Neuronal stem cell (in vitro differentiated cells): ENCODE data around the gene CYP19A1.

ENCODE experiments used
- DNase-seq: peaks from one replicate; pipeline ENCODE4 v3.0.0-alpha.2; 2013; ENCODE audit warnings: low spot score
- H2AFZ ChIP-seq: one replicate; pipeline ENCODE4 v1.6.1; 2013; ENCODE audit warnings: mild to moderate bottlenecking, low read length, inconsistent platforms
- H2AK5ac ChIP-seq: 2 replicates; pipeline ENCODE4 v1.6.1; 2013; ENCODE audit warnings: low read depth, mild to moderate bottlenecking, inconsistent platforms, low read length, moderate library complexity, mixed read lengths
- H2BK120ac ChIP-seq: 2 replicates; pipeline ENCODE4 v1.6.1; 2013; ENCODE audit warnings: low read depth, mild to moderate bottlenecking, inconsistent platforms, low read length, moderate library complexity, mixed read lengths
- H2BK12ac ChIP-seq: one replicate; pipeline ENCODE4 v1.6.1; 2013; ENCODE audit warnings: low read length, inconsistent platforms
- H2BK15ac ChIP-seq: 2 replicates; pipeline ENCODE4 v1.6.1; 2013; ENCODE audit warnings: mild to moderate bottlenecking, low read length, inconsistent platforms, mixed read lengths
- H2BK5ac ChIP-seq: one replicate; pipeline ENCODE4 v1.6.1; 2013; ENCODE audit warnings: inconsistent platforms, mild to moderate bottlenecking, low read length, moderate library complexity
- H3K14ac ChIP-seq: one replicate; pipeline ENCODE4 v1.6.1; 2013; ENCODE audit warnings: low read length, inconsistent platforms
- H3K18ac ChIP-seq: 2 replicates; pipeline ENCODE4 v1.6.1; 2013; ENCODE audit warnings: low read length, inconsistent platforms
- H3K23ac ChIP-seq: 2 replicates; pipeline ENCODE4 v1.6.1; 2013; ENCODE audit warnings: low read depth, mild to moderate bottlenecking, mixed read lengths, low read length, inconsistent platforms; ENCODE audit not compliant: poor library complexity
- H3K27ac ChIP-seq: replicated peaks from 3 replicates; pipeline ENCODE4 v1.5.1; 2013; ENCODE audit warnings: low read length, inconsistent platforms
- H3K27me3 ChIP-seq, 3 experiments: 2 replicates each; pipeline ENCODE4 v1.6.1; 2013; ENCODE audit warnings: low read length in 3 of 3, mild to moderate bottlenecking in 2 of 3, inconsistent platforms in 1 of 3, low read depth in 1 of 3, mixed read lengths in 1 of 3, moderate library complexity in 1 of 3; ENCODE audit not compliant: control insufficient read depth in 3 of 3, insufficient read depth in 3 of 3
- H3K36me3 ChIP-seq, 2 donors: replicated peaks in 1 of 2; 2 replicates each; pipeline ENCODE4 v1.6.1; 2013; ENCODE audit warnings: low read length in 2 of 2; ENCODE audit not compliant: control insufficient read depth in 2 of 2, insufficient read depth in 2 of 2
- H3K4ac ChIP-seq: 2 replicates; pipeline ENCODE4 v1.6.1; 2013; ENCODE audit warnings: inconsistent platforms, mild to moderate bottlenecking, low read length, moderate library complexity
- H3K4me1 ChIP-seq, 2 donors: 1 replicate in 1 of 2; 2 replicates in 1 of 2; pipeline ENCODE4 v1.6.1; 2013; ENCODE audit warnings: low read length in 2 of 2, low read depth in 1 of 2; ENCODE audit not compliant: control insufficient read depth in 2 of 2, insufficient read depth in 1 of 2
- H3K4me2 ChIP-seq: one replicate; pipeline ENCODE4 v1.6.1; 2013; ENCODE audit warnings: mild to moderate bottlenecking, low read length, inconsistent platforms; ENCODE audit not compliant: insufficient read depth, poor library complexity, severe bottlenecking
- H3K4me3 ChIP-seq, 2 donors: 2 replicates each; pipeline ENCODE4 v1.5.1; 2013; ENCODE audit warnings: low read length in 2 of 2, mild to moderate bottlenecking in 2 of 2, inconsistent platforms in 1 of 2, moderate library complexity in 1 of 2
- H3K79me1 ChIP-seq: one replicate; pipeline ENCODE4 v1.6.1; 2013; ENCODE audit warnings: low read depth, mild to moderate bottlenecking, inconsistent platforms, low read length, moderate library complexity
- H3K9ac ChIP-seq: one replicate; pipeline ENCODE4 v1.6.1; 2013; ENCODE audit warnings: mild to moderate bottlenecking, low read depth, low read length, inconsistent platforms; ENCODE audit not compliant: poor library complexity
- H3K9me3 ChIP-seq, 2 donors: replicated peaks in 1 of 2; 2 replicates each; pipeline versions ENCODE3 to v1.6.1; 2013; ENCODE audit warnings: low read length in 2 of 2, mild to moderate bottlenecking in 2 of 2, inconsistent platforms in 1 of 2, low read depth in 1 of 2, mixed read lengths in 1 of 2, moderate library complexity in 1 of 2; ENCODE audit not compliant: control insufficient read depth in 2 of 2, insufficient read depth in 1 of 2
- H4K8ac ChIP-seq: one replicate; pipeline ENCODE4 v1.6.1; 2013; ENCODE audit warnings: low read depth, mild to moderate bottlenecking, inconsistent platforms, low read length, moderate library complexity
- H4K91ac ChIP-seq: one replicate; pipeline ENCODE4 v1.6.1; 2013; ENCODE audit warnings: low read length, low read depth, mild to moderate bottlenecking, inconsistent platforms; ENCODE audit not compliant: poor library complexity
- WGBS, 2 donors: extraction: QIAGEN DNeasy Blood & Tissue Kit; methylation state at CpG; one replicate each; pipeline ENCODE4 v1.1.7; 2013; ENCODE audit warnings: missing lambda C conversion rate in 2 of 2, mixed read lengths in 1 of 2; ENCODE audit not compliant: insufficient read length in 2 of 2, insufficient replicate concordance in 1 of 2; ENCODE audit errors: extremely low coverage in 2 of 2; 5-methylcytosine and 5-hydroxymethylcytosine counted together

Gene CYP19A1

GRCh38 chr15:51322621-51323296 is 15.6 kb downstream of the CYP19A1 start:
- no peak for DNase-seq
- no peaks in the 10 kb centered on the region for H3K36me3 ChIP-seq
- WGBS, 2 donors = no CpG with 5 or more reads among the region's 1 CpG
- no peak overlapping the region for H3K4me3 ChIP-seq
- H4K8ac ChIP-seq = no peak overlapping the region
- H3K23ac ChIP-seq = no peak overlapping the region
- no peak overlapping the region for H3K18ac ChIP-seq
- no peak overlapping the region for H3K9ac ChIP-seq
- H2AFZ ChIP-seq = no peak overlapping the region
- peaks cover 0 to 2% of the 10 kb centered on the region in 2 donors for H3K4me1 ChIP-seq
- no peak overlapping the region for H3K4me2 ChIP-seq
- H2AK5ac ChIP-seq = no peak overlapping the region
- H4K91ac ChIP-seq = no peak overlapping the region
- no peaks in the 10 kb centered on the region for H3K9me3 ChIP-seq
- no peak overlapping the region for H2BK120ac ChIP-seq
- no peak overlapping the region for H2BK15ac ChIP-seq
- no peaks in the 10 kb centered on the region for H3K27me3 ChIP-seq
- no peak overlapping the region for H2BK5ac ChIP-seq
- H2BK12ac ChIP-seq = no peak overlapping the region
- no peak overlapping the region for H3K4ac ChIP-seq
- no peak overlapping the region for H3K27ac ChIP-seq
- H3K79me1 ChIP-seq = no peaks in the 10 kb centered on the region
- H3K14ac ChIP-seq = no peak overlapping the region

- no peak overlapping the region for H2AFZ ChIP-seq
- H3K18ac ChIP-seq = no peak overlapping the region
- no peaks in the 10 kb centered on the region for H3K27me3 ChIP-seq
- H3K79me1 ChIP-seq = no peaks in the 10 kb centered on the region
- no peak overlapping the region for H2BK15ac ChIP-seq
- H3K4ac ChIP-seq = no peak overlapping the region
- no peaks in the 10 kb centered on the region for H3K9me3 ChIP-seq
- peaks cover 0 to 2% of the 10 kb centered on the region in 2 donors for H3K4me1 ChIP-seq
- no peak overlapping the region for H2BK12ac ChIP-seq
- DNase-seq = no peak
- WGBS, 2 donors = no CpG with 5 or more reads among the region's 4 CpGs
- H4K8ac ChIP-seq = no peak overlapping the region
- no peak overlapping the region for H3K4me3 ChIP-seq
- no peak overlapping the region for H3K9ac ChIP-seq
- no peak overlapping the region for H3K27ac ChIP-seq
- no peaks in the 10 kb centered on the region for H3K36me3 ChIP-seq
- no peak overlapping the region for H4K91ac ChIP-seq
- no peak overlapping the region for H3K4me2 ChIP-seq
- no peak overlapping the region for H2BK120ac ChIP-seq
- H2BK5ac ChIP-seq = no peak overlapping the region
- no peak overlapping the region for H3K23ac ChIP-seq
- no peak overlapping the region for H3K14ac ChIP-seq
- H2AK5ac ChIP-seq = no peak overlapping the region
Observed at GRCh38 chr15:51321316-51321715, 17.1 kb downstream of the CYP19A1 start.

GRCh38 chr15:51320843-51321242 is 17.6 kb downstream of the CYP19A1 start:
- Histone ChIP-seq H2AFZ (no peak overlapping the region), H2BK12ac (no peak overlapping the region), H3K9ac (no peak overlapping the region), H3K9me3 (no peaks in the 10 kb centered on the region), H2BK5ac (no peak overlapping the region), H3K4me3 (no peak overlapping the region), H2BK15ac (no peak overlapping the region), H4K8ac (no peak overlapping the region), H3K23ac (no peak overlapping the region), H3K4ac (no peak overlapping the region), H3K27ac (no peak overlapping the region), H3K27me3 (no peaks in the 10 kb centered on the region), H3K36me3 (no peaks in the 10 kb centered on the region), H2AK5ac (no peak overlapping the region), H4K91ac (no peak overlapping the region), H3K18ac (no peak overlapping the region), H3K4me2 (no peak overlapping the region), H3K4me1 (peaks cover 0 to 2% of the 10 kb centered on the region in 2 donors), H2BK120ac (no peak overlapping the region), H3K14ac (no peak overlapping the region), H3K79me1 (no peaks in the 10 kb centered on the region)
- no CpG with 5 or more reads among the region's 2 CpGs for WGBS, 2 donors
- no peak for DNase-seq

- Histone ChIP-seq H3K27me3 (no peaks in the 10 kb centered on the region), H4K8ac (no peak overlapping the region), H3K79me1 (no peaks in the 10 kb centered on the region), H3K4me3 (no peak overlapping the region), H3K27ac (no peak overlapping the region), H2AFZ (no peak overlapping the region), H2BK120ac (no peak overlapping the region), H3K23ac (no peak overlapping the region), H3K18ac (no peak overlapping the region), H3K4me1 (peaks cover 0 to 2% of the 10 kb centered on the region in 2 donors), H4K91ac (no peak overlapping the region), H3K14ac (no peak overlapping the region), H2AK5ac (no peak overlapping the region), H3K9me3 (no peaks in the 10 kb centered on the region), H2BK5ac (no peak overlapping the region), H3K9ac (no peak overlapping the region), H2BK15ac (no peak overlapping the region), H3K4me2 (no peak overlapping the region), H3K4ac (no peak overlapping the region), H3K36me3 (no peaks in the 10 kb centered on the region), H2BK12ac (no peak overlapping the region)
- no CpG with 5 or more reads among the region's 2 CpGs for WGBS, 2 donors
- no peak for DNase-seq
Observed at GRCh38 chr15:51319539-51319938, 18.9 kb downstream of the CYP19A1 start.
